OCI-LY7 (cell line): Measurements from ENCODE around the gene NAV2. TPM values are rescaled to one million over a fixed set of nuclear protein-coding genes. Genes with fewer than 3 reads are reported as not detected.

Experiments
- BruUV-seq: library from RNA; stranded (reverse); fragments of 400-500 nt; replicated peaks from 2 replicates; lab custom pipeline; 2021; lab: Mats Ljungman, UMichigan
- CTCF ChIA-PET: fragments of 300-600 bp; sonication (Branson Sonifier 250); formaldehyde crosslinking; loops from one replicate; lab custom pipeline; 2022; ENCODE audit warnings: antibody characterized with exemption; ENCODE audit not compliant: unreplicated experiment; lab: Charles Lee
- POLR2A ChIA-PET: fragments of 300-600 bp; sonication (Branson Sonifier 250); formaldehyde crosslinking; loops from one replicate; lab custom pipeline; 2022; ENCODE audit warnings: antibody characterized with exemption; lab: Charles Lee
- DNase-seq: peaks from one replicate; pipeline ENCODE4 v3.0.0-alpha.2; 2015; ENCODE audit warnings: low spot score
- H2AFZ ChIP-seq: fragments of 200-600 bp; sonication (generic), shearing (Covaris generic); 2 replicates; pipeline ENCODE4 v1.6.1; 2014; ENCODE audit warnings: mild to moderate bottlenecking, antibody characterized with exemption, low read length, moderate library complexity
- H3K27ac ChIP-seq: fragments of 200-600 bp; sonication (generic); 2 replicates; pipeline ENCODE4 v1.5.1; 2014; ENCODE audit warnings: mixed run types, low read depth, mild to moderate bottlenecking, moderate library complexity, low read length, inconsistent platforms; ENCODE audit not compliant: poor library complexity, severe bottlenecking
- H3K36me3 ChIP-seq: fragments of 200-600 bp; sonication (generic); 2 replicates; pipeline ENCODE4 v1.6.1; 2014; ENCODE audit warnings: mild to moderate bottlenecking, antibody characterized with exemption, low read length, moderate library complexity, mixed read lengths; ENCODE audit not compliant: insufficient read depth
- H3K4me1 ChIP-seq: fragments of 200-600 bp; sonication (generic); 2 replicates; pipeline ENCODE4 v1.5.1; 2014; ENCODE audit warnings: mild to moderate bottlenecking, low read length; ENCODE audit not compliant: insufficient read depth, poor library complexity, severe bottlenecking
- H3K4me2 ChIP-seq: fragments of 200-600 bp; sonication (generic); 2 replicates; pipeline ENCODE4 v1.6.1; 2014; ENCODE audit warnings: mild to moderate bottlenecking, low read length
- H3K4me3 ChIP-seq: fragments of 200-600 bp; sonication (generic); 2 replicates; pipeline ENCODE4 v1.5.1; 2014; ENCODE audit warnings: mild to moderate bottlenecking, low read depth, low read length; ENCODE audit not compliant: poor library complexity, severe bottlenecking
- H3K79me2 ChIP-seq: fragments of 200-600 bp; sonication (generic); 2 replicates; pipeline ENCODE4 v1.6.1; 2016; ENCODE audit warnings: low read depth, mild to moderate bottlenecking, low read length, moderate library complexity, mixed read lengths; ENCODE audit not compliant: insufficient read depth
- H3K9me2 ChIP-seq: fragments of 200-600 bp; sonication (generic); 2 replicates; pipeline ENCODE4 v1.6.1; 2016; ENCODE audit warnings: mild to moderate bottlenecking, low read length, mixed read lengths; ENCODE audit not compliant: insufficient read depth
- H3K9me3 ChIP-seq: fragments of 200-600 bp; sonication (generic); 2 replicates; pipeline ENCODE4 v1.6.1; 2014; ENCODE audit warnings: mild to moderate bottlenecking, mixed run types, low read length, mixed read lengths
- H4K20me1 ChIP-seq: fragments of 200-600 bp; sonication (generic); 2 replicates; pipeline ENCODE4 v1.6.1; 2014; ENCODE audit warnings: mild to moderate bottlenecking, antibody characterized with exemption, low read length, moderate library complexity, mixed read lengths; ENCODE audit not compliant: insufficient read depth
- CTCF ChIP-seq: fragments of 200-600 bp; sonication (generic); conservative IDR thresholded peaks from 2 replicates; pipeline ENCODE4 v1.5.1; 2014; ENCODE audit warnings: mild to moderate bottlenecking, antibody characterized with exemption, low read length, moderate library complexity, mixed read lengths
- EZH2phosphoT487 ChIP-seq: fragments of 200-600 bp; sonication (generic); IDR thresholded peaks from 2 replicates; pipeline ENCODE4 v1.6.1; 2018; ENCODE audit warnings: low read depth, borderline replicate concordance, mild to moderate bottlenecking, mixed run types, antibody characterized with exemption, low read length, moderate library complexity, mixed read lengths
- intact Hi-C: fragments of 100-400 bp; cut with micrococcal nuclease; formaldehyde crosslinking; loops from one replicate; pipeline ENCODE4 v1.10.0; 2022; ENCODE audit not compliant: unreplicated experiment
- total RNA-seq, 2 experiments: library from RNA; depleted of rRNA in 1 of 2; stranded (reverse); fragments of >200 nt in 1 of 2; shearing (Covaris generic) in 1 of 2; gene quantifications; 2 replicates each; pipeline ENCODE4 v1.2.3, GENCODE V29; 2014 to 2022

NAV2 gene
- total RNA-seq, 2 experiments from 2014 or later = 0.06 to 0.68 TPM

- Histone ChIP-seq H3K27ac (no peak overlapping the region), H3K9me3 (no peaks in the 10 kb centered on the region), H2AFZ (no peak overlapping the region), H3K36me3 (no peaks in the 10 kb centered on the region), H3K4me3 (no peak overlapping the region), H3K9me2 (no peaks in the 10 kb centered on the region), H3K4me1 (no peaks in the 10 kb centered on the region), H4K20me1 (no peaks in the 10 kb centered on the region), H3K79me2 (no peaks in the 10 kb centered on the region), H3K4me2 (no peak overlapping the region)
- CTCF ChIA-PET = interaction anchor here (1.0 kb wide), 1 partner anchor 64 kb away, joined by 3 read pairs; no protein-coding TSS in a partner anchor
- TF ChIP-seq CTCF = no peak
- intact Hi-C loops = no loop called here
- DNase-seq = no peak
- BruUV-seq = no TSS peak
- POLR2A ChIA-PET = interaction anchor here (0.7 kb wide), 1 partner anchor 19 kb away, joined by 3 read pairs; no protein-coding TSS in a partner anchor
These were observed 129.9 kb downstream of the NAV2 start for GRCh38 chr11:19842505-19842904.

- H4K20me1 ChIP-seq = no peaks in the 10 kb centered on the region
- H3K4me2 ChIP-seq = no peak overlapping the region
- intact Hi-C loops = no loop called here
- H2AFZ ChIP-seq = no peak overlapping the region
- H3K9me3 ChIP-seq = no peaks in the 10 kb centered on the region
- DNase-seq = no peak
- H3K27ac ChIP-seq = no peak overlapping the region
- no peaks in the 10 kb centered on the region for H3K9me2 ChIP-seq
- H3K4me3 ChIP-seq = no peak overlapping the region
- ChIA-PET CTCF (no interaction called here), POLR2A (interaction anchor here (0.9 kb wide), 1 partner anchor 9 kb away, joined by 3 read pairs; no protein-coding TSS in a partner anchor)
- H3K79me2 ChIP-seq = no peaks in the 10 kb centered on the region
- TF ChIP-seq EZH2phosphoT487 (no peak), CTCF (no peak)
- no peaks in the 10 kb centered on the region for H3K4me1 ChIP-seq
- no TSS peak for BruUV-seq
- H3K36me3 ChIP-seq = no peaks in the 10 kb centered on the region
These were observed 130.4 kb downstream of the NAV2 start for GRCh38 chr11:19843079-19843478.

GRCh38 chr11:19844012-19844411 is 131.4 kb downstream of the NAV2 start:
- Histone ChIP-seq H3K9me2 (no peaks in the 10 kb centered on the region), H2AFZ (no peak overlapping the region), H3K9me3 (no peaks in the 10 kb centered on the region), H3K4me1 (no peaks in the 10 kb centered on the region), H3K36me3 (no peaks in the 10 kb centered on the region), H3K79me2 (no peaks in the 10 kb centered on the region), H3K4me3 (no peak overlapping the region), H3K4me2 (no peak overlapping the region), H4K20me1 (no peaks in the 10 kb centered on the region), H3K27ac (no peak overlapping the region)
- no peak for DNase-seq
- no TSS peak for BruUV-seq
- CTCF ChIA-PET = no interaction called here
- intact Hi-C loops = no loop called here
- TF ChIP-seq CTCF (no peak), EZH2phosphoT487 (no peak)
- POLR2A ChIA-PET = interaction anchor here (0.6 kb wide), 1 partner anchor 188 kb away, joined by 3 read pairs; no protein-coding TSS in a partner anchor
